HG03342 (cell line): ENCODE data around the gene LRRC3B.
"Not testable (repeated sequence)": the region's sequence is repeated elsewhere in the genome, so short reads cannot be mapped to it uniquely, and the experiment has no call there.

Source experiments
- ATAC-seq: cut with Tn5 transposase; IDR thresholded peaks from one replicate; pipeline ENCODE4 v1.9.1; 2021; ENCODE audit warnings: mild to moderate bottlenecking, moderate library complexity; ENCODE audit not compliant: unreplicated experiment

The LRRC3B gene

GRCh38 chr3:26622621-26623418, at the start of gene LRRC3B:
Gene LRRC3B (plus strand): TSS chr3:26622772. CDS start chr3:26709673, 86,901 bp downstream.
- no peak for ATAC-seq

GRCh38 chr3:26574766-26575165, 47.8 kb upstream of the LRRC3B start:
- no peak for ATAC-seq

- no peak for ATAC-seq
Measured at GRCh38 chr3:26579116-26579515, 43.5 kb upstream of the LRRC3B start.

GRCh38 chr3:26587571-26587970, 35.0 kb upstream of the LRRC3B start:
- ATAC-seq = no peak

GRCh38 chr3:26588931-26589330, 33.6 kb upstream of the LRRC3B start:
- no peak for ATAC-seq

- no peak for ATAC-seq
Measured at GRCh38 chr3:26589678-26590077, 32.9 kb upstream of the LRRC3B start.

GRCh38 chr3:26590919-26591484, 31.6 kb upstream of the LRRC3B start:
- ATAC-seq = no peak

- ATAC-seq = no peak
Measured at GRCh38 chr3:26591926-26592325, 30.6 kb upstream of the LRRC3B start.

GRCh38 chr3:26592451-26592850, 30.1 kb upstream of the LRRC3B start:
- ATAC-seq = no peak

- ATAC-seq = no peak
Measured at GRCh38 chr3:26596335-26596734, 26.2 kb upstream of the LRRC3B start.

GRCh38 chr3:26603311-26603710, 19.3 kb upstream of the LRRC3B start:
- not testable (repeated sequence) for ATAC-seq

- not testable (repeated sequence) for ATAC-seq
Measured at GRCh38 chr3:26603771-26604170, 18.8 kb upstream of the LRRC3B start.

GRCh38 chr3:26614006-26614685, 8.4 kb upstream of the LRRC3B start:
- ATAC-seq = no peak

GRCh38 chr3:26621176-26621575, 1.4 kb upstream of the LRRC3B start:
- ATAC-seq = no peak

GRCh38 chr3:26621906-26622620, 509 bp upstream of the LRRC3B start:
- no peak for ATAC-seq

- ATAC-seq = no peak
Measured at GRCh38 chr3:26623419-26624208, 1.0 kb downstream of the LRRC3B start.

GRCh38 chr3:26624209-26624765, 1.7 kb downstream of the LRRC3B start:
- no peak for ATAC-seq

- no peak for ATAC-seq
Measured at GRCh38 chr3:26625187-26625586, 2.6 kb downstream of the LRRC3B start.

GRCh38 chr3:26627080-26627479, 4.5 kb downstream of the LRRC3B start:
- ATAC-seq = no peak

GRCh38 chr3:26628915-26629314, 6.3 kb downstream of the LRRC3B start:
- no peak for ATAC-seq
